ENCODE data around the gene NAP1L4.

NAP1L4 gene

GRCh38 chr11:3015796-3016195 is 23.7 kb upstream of the NAP1L4 start:
- no peaks in the 10 kb centered on the region for H3F3A ChIP-seq (ENCODE audit: insufficient read depth, low read length)

GRCh38 chr11:3014943-3015342 is 22.8 kb upstream of the NAP1L4 start:
- H3K27me3 ChIP-seq (ENCODE audit: insufficient read depth, low read length): no peaks in the 10 kb centered on the region
- TF ChIP-seq EZH2 (IDR thresholded peaks at IDR 0.05; ENCODE audit: borderline replicate concordance, low read length): no peak
- TF ChIP-seq CTCF (IDR thresholded peaks at IDR 0.05; ENCODE audit: low read length): no peak
- no peak overlapping the region for H3K27ac ChIP-seq (ENCODE audit: low read depth, low read length, poor library complexity, severe bottlenecking)
- H3K9ac ChIP-seq (ENCODE audit: low read length): no peak overlapping the region
- H2AFZ ChIP-seq (ENCODE audit: low read length): no peak overlapping the region
- peaks cover 72% of the 10 kb centered on the region for H3K36me3 ChIP-seq (ENCODE audit: insufficient read depth, low read length)
- H3K4me3 ChIP-seq (ENCODE audit: low read depth, low read length, poor library complexity, severe bottlenecking): no peak overlapping the region
- H3K9me3 ChIP-seq (ENCODE audit: low read length): no peaks in the 10 kb centered on the region
- no peak overlapping the region for H3K4me2 ChIP-seq (ENCODE audit: low read length)
- H3F3A ChIP-seq (ENCODE audit: insufficient read depth, low read length): no peaks in the 10 kb centered on the region
- H4K20me1 ChIP-seq (ENCODE audit: insufficient read depth, low read length): no peaks in the 10 kb centered on the region
- H3K79me2 ChIP-seq (ENCODE audit: insufficient read depth, low read length): no peaks in the 10 kb centered on the region
- H3K9me2 ChIP-seq (ENCODE audit: low read depth, low read length): no peaks in the 10 kb centered on the region
- no peaks in the 10 kb centered on the region for H3K4me1 ChIP-seq (ENCODE audit: insufficient read depth, low read length, severe bottlenecking)

More at GRCh38 chr11:3015796-3016195, 23.7 kb upstream of the NAP1L4 start:
- Histone ChIP-seq H3K4me2 (ENCODE audit: low read length) (no peak overlapping the region), H3K9ac (ENCODE audit: low read length) (no peak overlapping the region), H3K9me2 (ENCODE audit: low read depth, low read length) (no peaks in the 10 kb centered on the region), H3K36me3 (ENCODE audit: insufficient read depth, low read length) (peaks cover 66% of the 10 kb centered on the region), H2AFZ (ENCODE audit: low read length) (no peak overlapping the region), H3K27ac (ENCODE audit: low read depth, low read length, poor library complexity, severe bottlenecking) (no peak overlapping the region), H3K9me3 (ENCODE audit: low read length) (no peaks in the 10 kb centered on the region), H3K27me3 (ENCODE audit: insufficient read depth, low read length) (no peaks in the 10 kb centered on the region), H3K4me3 (ENCODE audit: low read depth, low read length, poor library complexity, severe bottlenecking) (no peak overlapping the region), H3K4me1 (ENCODE audit: insufficient read depth, low read length, severe bottlenecking) (no peaks in the 10 kb centered on the region), H3K79me2 (ENCODE audit: insufficient read depth, low read length) (no peaks in the 10 kb centered on the region), H4K20me1 (ENCODE audit: insufficient read depth, low read length) (no peaks in the 10 kb centered on the region)
- TF ChIP-seq EZH2 (IDR thresholded peaks at IDR 0.05; ENCODE audit: borderline replicate concordance, low read length) (no peak), CTCF (IDR thresholded peaks at IDR 0.05; ENCODE audit: low read length) (no peak)

GRCh38 chr11:3014057-3014938 is 22.2 kb upstream of the NAP1L4 start:
- H3K79me2 ChIP-seq (ENCODE audit: insufficient read depth, low read length): no peaks in the 10 kb centered on the region
- peaks cover 73% of the 10 kb centered on the region for H3K36me3 ChIP-seq (ENCODE audit: insufficient read depth, low read length)
- H3K9me3 ChIP-seq (ENCODE audit: low read length): no peaks in the 10 kb centered on the region
- H3F3A ChIP-seq (ENCODE audit: insufficient read depth, low read length): no peaks in the 10 kb centered on the region
- no peak overlapping the region for H2AFZ ChIP-seq (ENCODE audit: low read length)
- no peaks in the 10 kb centered on the region for H3K9me2 ChIP-seq (ENCODE audit: low read depth, low read length)
- no peak overlapping the region for H3K9ac ChIP-seq (ENCODE audit: low read length)
- no peak overlapping the region for H3K27ac ChIP-seq (ENCODE audit: low read depth, low read length, poor library complexity, severe bottlenecking)
- H3K4me2 ChIP-seq (ENCODE audit: low read length): no peak overlapping the region
- TF ChIP-seq CTCF (IDR thresholded peaks at IDR 0.05; ENCODE audit: low read length) (no peak), EZH2 (IDR thresholded peaks at IDR 0.05; ENCODE audit: borderline replicate concordance, low read length) (no peak)
- H3K4me3 ChIP-seq (ENCODE audit: low read depth, low read length, poor library complexity, severe bottlenecking): no peak overlapping the region
- no peaks in the 10 kb centered on the region for H3K27me3 ChIP-seq (ENCODE audit: insufficient read depth, low read length)
- H3K4me1 ChIP-seq (ENCODE audit: insufficient read depth, low read length, severe bottlenecking): no peaks in the 10 kb centered on the region
- H4K20me1 ChIP-seq (ENCODE audit: insufficient read depth, low read length): no peaks in the 10 kb centered on the region

Data from OCI-LY1 (cell line).